ENCODE measurements around the gene ZMIZ1.

Gene ZMIZ1

DNA sequence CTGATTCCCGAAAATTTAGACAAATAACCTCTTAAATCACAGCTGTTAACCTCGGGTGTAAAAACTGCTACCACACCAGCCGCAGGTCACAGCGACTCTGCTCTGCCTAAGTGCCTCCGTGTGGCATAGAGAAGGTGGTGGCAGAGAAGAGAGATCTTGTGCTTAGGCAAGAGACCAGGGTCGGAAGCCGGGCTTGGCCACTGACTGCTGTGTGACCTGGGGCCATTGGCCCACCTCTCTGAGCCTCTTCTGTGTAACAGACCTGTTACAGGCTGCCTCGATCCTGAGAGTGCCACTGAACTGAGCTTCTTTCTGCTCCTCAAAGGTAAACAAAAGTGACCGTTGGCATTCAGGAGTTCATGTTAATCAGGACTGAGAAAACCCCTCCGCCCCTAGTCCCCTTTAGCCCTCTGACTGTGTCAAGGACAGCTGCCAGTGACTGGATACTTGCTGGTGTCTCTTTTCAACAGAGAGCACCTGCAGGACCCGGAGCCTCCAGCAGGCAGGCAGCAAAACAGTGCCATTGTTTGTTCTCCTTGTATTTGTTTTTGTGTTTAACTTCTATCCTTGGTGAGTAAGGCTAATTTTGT, 36.5 kb downstream of the ZMIZ1 start:
- DNase-seq (ENCODE audit: low spot score): no peak
- TF ChIP-seq, protein P1, sequence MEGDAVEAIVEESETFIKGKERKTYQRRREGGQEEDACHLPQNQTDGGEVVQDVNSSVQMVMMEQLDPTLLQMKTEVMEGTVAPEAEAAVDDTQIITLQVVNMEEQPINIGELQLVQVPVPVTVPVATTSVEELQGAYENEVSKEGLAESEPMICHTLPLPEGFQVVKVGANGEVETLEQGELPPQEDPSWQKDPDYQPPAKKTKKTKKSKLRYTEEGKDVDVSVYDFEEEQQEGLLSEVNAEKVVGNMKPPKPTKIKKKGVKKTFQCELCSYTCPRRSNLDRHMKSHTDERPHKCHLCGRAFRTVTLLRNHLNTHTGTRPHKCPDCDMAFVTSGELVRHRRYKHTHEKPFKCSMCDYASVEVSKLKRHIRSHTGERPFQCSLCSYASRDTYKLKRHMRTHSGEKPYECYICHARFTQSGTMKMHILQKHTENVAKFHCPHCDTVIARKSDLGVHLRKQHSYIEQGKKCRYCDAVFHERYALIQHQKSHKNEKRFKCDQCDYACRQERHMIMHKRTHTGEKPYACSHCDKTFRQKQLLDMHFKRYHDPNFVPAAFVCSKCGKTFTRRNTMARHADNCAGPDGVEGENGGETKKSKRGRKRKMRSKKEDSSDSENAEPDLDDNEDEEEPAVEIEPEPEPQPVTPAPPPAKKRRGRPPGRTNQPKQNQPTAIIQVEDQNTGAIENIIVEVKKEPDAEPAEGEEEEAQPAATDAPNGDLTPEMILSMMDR (IDR thresholded peaks at IDR 0.05; ENCODE audit: extremely low read depth, missing control alignments): no peak

DNA sequence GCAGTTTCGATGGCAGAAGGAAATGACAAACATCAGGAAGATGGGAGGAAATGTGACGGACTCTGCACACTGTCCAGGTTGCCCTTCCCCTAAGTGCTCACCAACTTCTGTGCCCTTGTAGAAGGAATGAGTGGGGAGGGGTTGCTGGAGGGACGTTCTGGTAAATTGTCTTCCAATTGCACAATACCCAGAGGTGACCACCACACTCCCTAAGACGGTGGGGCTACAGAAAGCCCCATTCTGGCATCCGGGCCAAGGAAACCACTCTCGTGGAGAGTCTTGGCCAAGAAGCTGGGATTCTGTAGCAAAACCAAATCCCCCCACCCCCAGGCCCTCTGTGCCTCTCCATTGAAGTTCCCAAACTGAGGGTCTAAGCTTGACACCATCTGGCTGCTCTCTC, 37.1 kb downstream of the ZMIZ1 start:
- TF ChIP-seq, protein P1 (IDR thresholded peaks at IDR 0.05; ENCODE audit: extremely low read depth, missing control alignments): no peak
- DNase-seq (ENCODE audit: low spot score): no peak

DNA sequence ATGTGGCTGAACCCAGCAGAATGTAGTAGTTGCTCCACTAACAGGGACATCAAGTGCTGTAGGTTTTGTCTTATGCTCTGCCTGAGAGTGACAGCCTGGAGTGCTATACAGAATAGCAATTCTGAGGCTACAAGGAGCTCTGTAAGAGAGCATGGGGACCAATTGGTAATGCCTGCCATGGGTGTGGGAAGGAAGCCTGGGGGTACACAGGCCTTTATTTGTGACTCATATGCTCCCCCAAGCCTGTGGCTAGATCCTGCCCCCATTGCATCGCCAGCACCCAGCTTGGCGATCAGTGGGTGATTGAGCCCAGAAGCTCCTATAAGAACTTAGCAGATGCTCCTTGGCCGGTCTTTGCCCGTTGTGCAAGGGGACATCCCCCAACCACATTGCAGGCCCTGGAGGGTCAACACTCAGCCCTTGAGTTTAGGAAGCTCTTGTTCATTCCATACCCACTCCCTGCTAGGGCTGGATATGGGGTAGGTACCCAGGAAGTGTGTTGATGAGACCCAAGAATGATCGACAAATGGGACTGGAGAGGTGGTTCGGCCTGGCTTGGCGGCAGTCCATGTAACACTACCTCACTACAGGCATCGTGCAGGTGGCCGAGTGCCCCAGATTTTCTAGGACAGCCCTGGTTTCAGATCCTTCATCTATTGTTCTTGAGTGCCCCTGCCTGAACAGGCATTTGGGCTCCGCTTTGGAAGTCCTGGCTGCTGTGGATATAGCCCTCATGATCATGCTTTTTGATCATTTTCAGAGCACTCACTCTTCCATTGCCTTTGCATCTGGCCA, 37.7 kb downstream of the ZMIZ1 start:
- TF ChIP-seq, protein P1 (IDR thresholded peaks at IDR 0.05; ENCODE audit: extremely low read depth, missing control alignments): no peak
- DNase-seq (ENCODE audit: low spot score): no peak

GRCh38 chr10:79107736-79108264, 39.0 kb downstream of the ZMIZ1 start:
- DNase-seq (ENCODE audit: low spot score): no peak
- TF ChIP-seq, protein P1 (IDR thresholded peaks at IDR 0.05; ENCODE audit: extremely low read depth, missing control alignments): no peak

GRCh38 chr10:79108728-79109127, 40.0 kb downstream of the ZMIZ1 start:
- TF ChIP-seq, protein P1 (IDR thresholded peaks at IDR 0.05; ENCODE audit: extremely low read depth, missing control alignments): no peak
- DNase-seq (ENCODE audit: low spot score): no peak

DNA sequence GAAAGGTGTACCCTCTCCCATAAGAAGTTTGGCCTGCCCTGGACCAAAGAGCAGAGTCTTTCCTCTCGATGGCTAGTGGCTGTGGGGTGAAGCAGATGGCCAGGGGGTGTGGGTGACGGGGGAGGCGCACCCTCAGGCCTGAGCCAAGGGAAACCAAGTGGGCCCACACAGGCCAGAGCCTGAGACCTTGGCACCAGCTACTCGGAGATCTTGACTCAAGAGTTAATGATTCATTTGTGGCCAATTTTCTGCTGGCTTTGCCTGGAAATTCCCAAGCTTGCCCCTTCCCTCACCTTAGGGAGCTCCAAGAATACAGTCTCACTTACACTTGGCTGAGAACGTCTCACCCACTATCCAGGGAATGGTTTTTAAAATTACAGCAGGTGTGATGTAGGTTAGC, 42.7 kb downstream of the ZMIZ1 start:
- TF ChIP-seq, protein P1 (IDR thresholded peaks at IDR 0.05; ENCODE audit: extremely low read depth, missing control alignments): no peak
- no peak for DNase-seq (ENCODE audit: low spot score)
